ENCODE measurements around the gene R3HDML. TPM values are rescaled to one million over a fixed set of nuclear protein-coding genes. Genes with fewer than 3 reads are reported as not detected.

The R3HDML gene
- total RNA-seq, 1 donor from 2014 or later = not detected

DNA sequence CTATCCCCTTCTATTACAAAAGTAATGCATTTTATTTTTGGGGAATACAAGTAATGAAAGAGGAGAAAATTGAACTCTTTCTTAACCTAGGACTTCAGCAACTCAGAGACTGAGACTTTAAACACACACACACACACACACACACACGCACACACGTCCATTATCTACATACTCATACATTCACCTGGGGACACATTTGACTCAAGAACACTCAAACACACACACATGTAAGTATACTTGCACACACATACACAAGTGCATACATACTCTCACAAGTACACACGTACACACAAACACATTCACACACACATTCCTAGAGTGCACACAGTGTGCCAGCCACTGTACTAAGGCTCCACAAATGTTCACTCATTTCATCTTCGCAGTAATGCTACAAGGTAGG lies 2.1 kb upstream of the R3HDML start:
- Histone ChIP-seq H3K9me3 (no peaks in the 10 kb centered on the region), H3K27ac (no peak overlapping the region), H3K27me3 (ENCODE audit: low read depth) (peaks cover 30% of the 10 kb centered on the region), H3K36me3 (no peaks in the 10 kb centered on the region), H3K4me1 (no peaks in the 10 kb centered on the region), H3K4me3 (no peak overlapping the region)
- intact Hi-C loops (cut with DNase I) = no loop called here
- ATAC-seq (no peak), DNase-seq (no peak)
- TF ChIP-seq CTCF (IDR thresholded peaks at IDR 0.05) = no peak

DNA sequence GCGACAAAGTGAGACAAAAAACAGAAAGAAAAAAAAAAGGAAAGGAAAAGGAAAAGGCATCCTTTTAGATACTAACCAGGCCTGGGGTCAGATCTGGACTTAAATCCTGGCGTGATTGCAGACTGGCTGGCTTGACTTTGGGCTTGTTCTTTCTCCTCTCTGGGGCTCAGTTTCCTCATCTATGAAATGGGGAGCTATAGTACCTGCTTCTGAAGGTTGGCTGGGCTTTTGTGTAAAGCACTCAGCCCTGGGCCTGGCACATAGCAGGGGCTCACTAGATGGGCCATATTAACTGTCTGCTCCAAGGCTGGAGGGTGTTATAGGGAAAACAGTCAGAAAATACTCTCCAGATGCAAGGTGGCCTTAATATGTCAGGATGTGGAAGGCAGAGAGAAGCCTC lies 1.2 kb upstream of the R3HDML start:
- Histone ChIP-seq H3K4me1 (no peaks in the 10 kb centered on the region), H3K27me3 (ENCODE audit: low read depth) (peaks cover 27% of the 10 kb centered on the region), H3K36me3 (no peaks in the 10 kb centered on the region), H3K9me3 (no peaks in the 10 kb centered on the region), H3K27ac (no peak overlapping the region), H3K4me3 (no peak overlapping the region)
- ATAC-seq (no peak), DNase-seq (no peak)
- TF ChIP-seq CTCF (IDR thresholded peaks at IDR 0.05) = no peak
- intact Hi-C loops (cut with DNase I) = no loop called here

- TF ChIP-seq CTCF (IDR thresholded peaks at IDR 0.05) = no peak
- no peaks in the 10 kb centered on the region for H3K4me1 ChIP-seq
- intact Hi-C loops (cut with DNase I) = no loop called here
- H3K36me3 ChIP-seq = no peaks in the 10 kb centered on the region
- DNase-seq = no peak
- no peak for ATAC-seq
- no peak overlapping the region for H3K4me3 ChIP-seq
- H3K27ac ChIP-seq = no peak overlapping the region
- H3K27me3 ChIP-seq (ENCODE audit: low read depth) = peaks cover 29% of the 10 kb centered on the region
- H3K9me3 ChIP-seq = no peaks in the 10 kb centered on the region
Measured at GRCh38 chr20:44336086-44336485, 757 bp upstream of the R3HDML start.

GRCh38 chr20:44342248-44342647 lies 5.4 kb downstream of the R3HDML start:
- Histone ChIP-seq H3K4me1 (no peaks in the 10 kb centered on the region), H3K27me3 (ENCODE audit: low read depth) (peaks cover 12% of the 10 kb centered on the region), H3K36me3 (no peaks in the 10 kb centered on the region), H3K9me3 (no peaks in the 10 kb centered on the region), H3K27ac (no peak overlapping the region), H3K4me3 (no peak overlapping the region)
- DNase-seq (no peak), ATAC-seq (no peak)
- intact Hi-C loops (cut with DNase I) = no loop called here
- no peak for TF ChIP-seq CTCF (IDR thresholded peaks at IDR 0.05)

GRCh38 chr20:44343162-44343675 lies 6.4 kb downstream of the R3HDML start:
- intact Hi-C loops (cut with DNase I) = no loop called here
- ATAC-seq (no peak), DNase-seq (no peak)
- Histone ChIP-seq H3K36me3 (no peaks in the 10 kb centered on the region), H3K4me1 (no peaks in the 10 kb centered on the region), H3K27me3 (ENCODE audit: low read depth) (peaks cover 3% of the 10 kb centered on the region), H3K4me3 (no peak overlapping the region), H3K27ac (no peak overlapping the region), H3K9me3 (no peaks in the 10 kb centered on the region)
- TF ChIP-seq CTCF (IDR thresholded peaks at IDR 0.05) = no peak

DNA sequence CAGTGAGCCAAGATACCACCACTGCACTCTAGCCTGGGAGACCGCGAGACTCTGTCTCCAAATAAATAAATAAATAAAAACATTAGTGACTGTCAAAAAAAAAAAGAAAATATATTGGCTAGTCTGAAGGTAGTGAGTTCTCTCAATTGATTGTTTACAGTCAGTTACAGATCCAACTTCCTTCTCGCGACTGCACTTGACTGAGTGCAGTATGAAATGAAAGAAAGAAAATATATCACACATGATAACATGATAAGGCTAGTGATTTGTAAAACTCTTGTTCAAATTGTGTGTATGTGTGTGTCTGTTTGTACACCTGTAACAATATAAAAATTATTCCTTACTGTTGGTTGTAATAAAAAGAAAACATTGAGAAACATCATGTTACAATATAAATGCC lies 7.9 kb downstream of the R3HDML start:
- Histone ChIP-seq H3K27ac (no peak overlapping the region), H3K27me3 (ENCODE audit: low read depth) (peaks cover 3% of the 10 kb centered on the region), H3K4me3 (no peak overlapping the region), H3K36me3 (no peaks in the 10 kb centered on the region), H3K4me1 (no peaks in the 10 kb centered on the region), H3K9me3 (no peaks in the 10 kb centered on the region)
- intact Hi-C loops (cut with DNase I) = no loop called here
- TF ChIP-seq CTCF (IDR thresholded peaks at IDR 0.05) = no peak
- DNase-seq (no peak), ATAC-seq (no peak)

Data from lower lobe of right lung (tissue), 2 donors.